Neural cell (in vitro differentiated cells): ENCODE results near the gene CTXND1.

Source experiments
- CTCF ChIP-seq: fragments of 450-650 bp; IDR thresholded peaks from 2 replicates; pipeline ENCODE4 v1.5.1; 2014; ENCODE audit warnings: antibody characterized with exemption, mild to moderate bottlenecking, moderate library complexity; ENCODE audit not compliant: poor library complexity, severe bottlenecking
- EP300 ChIP-seq: fragments of 450-650 bp; conservative IDR thresholded peaks from 2 replicates; pipeline ENCODE4 v1.6.1; 2014; ENCODE audit warnings: antibody characterized with exemption, mild to moderate bottlenecking, moderate library complexity; ENCODE audit not compliant: poor library complexity, severe bottlenecking
- EZH2 ChIP-seq: fragments of 200-600, 300-800 bp; shearing (Covaris generic), sonication (generic); IDR thresholded peaks from 2 replicates; pipeline ENCODE4 v1.6.1; 2014; ENCODE audit warnings: antibody characterized with exemption, low read length, borderline replicate concordance, mild to moderate bottlenecking; ENCODE audit not compliant: insufficient read depth, poor library complexity, severe bottlenecking
- MXI1 ChIP-seq: fragments of 450-650 bp; conservative IDR thresholded peaks from 2 replicates; pipeline ENCODE4 v1.6.1; 2014; ENCODE audit warnings: antibody characterized with exemption, mild to moderate bottlenecking; ENCODE audit not compliant: poor library complexity, severe bottlenecking
- TAF1 ChIP-seq: IDR thresholded peaks from 2 replicates; pipeline ENCODE4 v1.6.1; 2012; ENCODE audit warnings: low read depth

- TF ChIP-seq CTCF = no peak
- no peak for TF ChIP-seq TAF1
- TF ChIP-seq MXI1 = no peak
- TF ChIP-seq EP300 = no peak
- no peak for TF ChIP-seq EZH2
These were observed 25.1 kb upstream of the CTXND1 start for GRCh38 chr15:80277147-80277546.
